ENCODE data around the gene NRXN2. TPM values are rescaled to one million over a fixed set of nuclear protein-coding genes. Genes with fewer than 3 reads are reported as not detected.

The NRXN2 gene
- total RNA-seq, 1 donor from 2014 or later = not detected

GRCh38 chr11:64614917-64615316 lies 108.1 kb downstream of the NRXN2 start:
- FAIRE-seq (no peak), DNase-seq (ENCODE audit: low read depth) (no peak)
- H3K4me3 ChIP-seq (ENCODE audit: low read depth, low read length) = no peak overlapping the region
- no peaks in the 10 kb centered on the region for H3K36me3 ChIP-seq (ENCODE audit: control insufficient read depth, insufficient read depth, low read length)
- TF ChIP-seq, protein P1, sequence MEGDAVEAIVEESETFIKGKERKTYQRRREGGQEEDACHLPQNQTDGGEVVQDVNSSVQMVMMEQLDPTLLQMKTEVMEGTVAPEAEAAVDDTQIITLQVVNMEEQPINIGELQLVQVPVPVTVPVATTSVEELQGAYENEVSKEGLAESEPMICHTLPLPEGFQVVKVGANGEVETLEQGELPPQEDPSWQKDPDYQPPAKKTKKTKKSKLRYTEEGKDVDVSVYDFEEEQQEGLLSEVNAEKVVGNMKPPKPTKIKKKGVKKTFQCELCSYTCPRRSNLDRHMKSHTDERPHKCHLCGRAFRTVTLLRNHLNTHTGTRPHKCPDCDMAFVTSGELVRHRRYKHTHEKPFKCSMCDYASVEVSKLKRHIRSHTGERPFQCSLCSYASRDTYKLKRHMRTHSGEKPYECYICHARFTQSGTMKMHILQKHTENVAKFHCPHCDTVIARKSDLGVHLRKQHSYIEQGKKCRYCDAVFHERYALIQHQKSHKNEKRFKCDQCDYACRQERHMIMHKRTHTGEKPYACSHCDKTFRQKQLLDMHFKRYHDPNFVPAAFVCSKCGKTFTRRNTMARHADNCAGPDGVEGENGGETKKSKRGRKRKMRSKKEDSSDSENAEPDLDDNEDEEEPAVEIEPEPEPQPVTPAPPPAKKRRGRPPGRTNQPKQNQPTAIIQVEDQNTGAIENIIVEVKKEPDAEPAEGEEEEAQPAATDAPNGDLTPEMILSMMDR (IDR thresholded peaks at IDR 0.05; ENCODE audit: insufficient read depth, low read length, severe bottlenecking) = no peak
- H3K27me3 ChIP-seq (ENCODE audit: control insufficient read depth, insufficient read depth, low read length) = no peaks in the 10 kb centered on the region

DNA sequence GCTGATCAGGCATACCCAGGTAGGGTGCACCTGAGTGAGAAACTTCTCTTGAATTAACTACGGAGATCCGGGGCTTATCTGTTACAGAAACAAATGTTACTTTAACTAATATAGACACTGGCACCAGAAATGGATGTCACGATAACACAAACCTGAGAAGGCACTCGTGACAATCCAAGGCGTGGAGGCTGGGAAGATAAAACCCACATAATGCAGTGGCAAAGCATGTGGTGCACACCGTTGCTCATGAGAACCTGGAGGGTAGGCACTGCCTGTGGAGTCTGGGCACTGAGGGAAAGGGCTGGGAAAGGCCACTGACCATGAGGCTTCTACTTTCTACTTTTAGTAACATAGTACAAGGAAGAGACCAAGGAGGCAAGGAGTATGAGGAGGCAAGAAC lies 109.3 kb downstream of the NRXN2 start:
- peaks cover 2% of the 10 kb centered on the region for H3K27me3 ChIP-seq (ENCODE audit: control insufficient read depth, insufficient read depth, low read length)
- DNase-seq (ENCODE audit: low read depth) (no peak), FAIRE-seq (no peak)
- TF ChIP-seq, protein P1 (IDR thresholded peaks at IDR 0.05; ENCODE audit: insufficient read depth, low read length, severe bottlenecking) = no peak
- H3K4me3 ChIP-seq (ENCODE audit: low read depth, low read length) = no peak overlapping the region
- H3K36me3 ChIP-seq (ENCODE audit: control insufficient read depth, insufficient read depth, low read length) = no peaks in the 10 kb centered on the region

DNA sequence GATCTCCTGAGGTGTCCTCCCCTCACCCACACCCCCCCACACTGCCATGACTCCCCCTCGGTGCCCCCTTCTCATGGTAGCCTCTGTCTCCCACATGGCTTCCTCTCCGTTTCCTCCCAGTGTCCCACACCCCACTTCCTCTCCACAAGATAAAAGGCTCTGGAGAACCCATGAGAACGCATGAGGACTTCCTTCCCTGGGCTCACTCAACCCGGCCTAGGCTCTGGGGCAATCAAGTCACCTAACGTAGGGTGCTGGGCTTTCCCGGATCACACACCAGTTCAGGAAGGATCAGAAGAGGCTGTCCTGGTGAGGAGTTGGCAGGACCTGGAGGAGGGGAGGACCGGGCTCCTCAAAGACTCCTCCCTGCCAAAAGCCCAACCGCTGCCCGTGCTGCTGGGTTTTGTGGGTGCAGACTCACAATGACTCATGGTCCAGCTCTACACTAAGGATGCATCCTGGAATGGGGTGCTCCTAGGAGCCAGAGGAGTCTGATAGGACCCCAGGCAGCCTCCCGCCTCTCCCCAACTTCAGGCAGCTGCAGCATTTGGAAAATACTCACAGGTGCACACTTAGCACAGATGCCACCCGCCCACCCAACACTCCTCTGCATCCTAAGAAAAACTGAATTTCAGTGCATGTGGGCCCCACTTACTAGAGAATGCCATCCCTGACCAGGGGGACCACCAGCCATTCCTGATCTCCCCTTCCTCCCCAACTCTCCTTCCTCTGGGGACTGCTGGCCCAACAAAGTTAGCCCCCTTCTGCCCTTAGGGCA lies 110.9 kb downstream of the NRXN2 start:
- Histone ChIP-seq H3K4me3 (ENCODE audit: low read depth, low read length) (no peak overlapping the region), H3K36me3 (ENCODE audit: control insufficient read depth, insufficient read depth, low read length) (no peaks in the 10 kb centered on the region), H3K27me3 (ENCODE audit: control insufficient read depth, insufficient read depth, low read length) (peaks cover 4% of the 10 kb centered on the region)
- TF ChIP-seq, protein P1 (IDR thresholded peaks at IDR 0.05; ENCODE audit: insufficient read depth, low read length, severe bottlenecking) = no peak
- DNase-seq (ENCODE audit: low read depth) (no peak), FAIRE-seq (peak; percentile 62)

- peaks cover 5% of the 10 kb centered on the region for H3K27me3 ChIP-seq (ENCODE audit: control insufficient read depth, insufficient read depth, low read length)
- no peaks in the 10 kb centered on the region for H3K36me3 ChIP-seq (ENCODE audit: control insufficient read depth, insufficient read depth, low read length)
- FAIRE-seq (no peak), DNase-seq (ENCODE audit: low read depth) (no peak)
- H3K4me3 ChIP-seq (ENCODE audit: low read depth, low read length) = no peak overlapping the region
- TF ChIP-seq, protein P1 (IDR thresholded peaks at IDR 0.05; ENCODE audit: insufficient read depth, low read length, severe bottlenecking) = no peak
Observed at GRCh38 chr11:64611176-64611575, 111.8 kb downstream of the NRXN2 start.

- Histone ChIP-seq H3K4me3 (ENCODE audit: low read depth, low read length) (no peak overlapping the region), H3K36me3 (ENCODE audit: control insufficient read depth, insufficient read depth, low read length) (no peaks in the 10 kb centered on the region), H3K27me3 (ENCODE audit: control insufficient read depth, insufficient read depth, low read length) (peaks cover 5% of the 10 kb centered on the region)
- no peak for DNase-seq (ENCODE audit: low read depth)
- no peak for FAIRE-seq
- TF ChIP-seq, protein P1 (IDR thresholded peaks at IDR 0.05; ENCODE audit: insufficient read depth, low read length, severe bottlenecking) = no peak
Observed at GRCh38 chr11:64610596-64610995, 112.4 kb downstream of the NRXN2 start.

Data from bronchial epithelial cell (primary cell).